Gastrocnemius medialis (tissue), 4 donors: ENCODE results near the gene PCDHA3. TPM values are rescaled to one million over a fixed set of nuclear protein-coding genes. Genes with fewer than 3 reads are reported as not detected.
"Not testable (repeated sequence)": the region's sequence is repeated elsewhere in the genome, so short reads cannot be mapped to it uniquely, and the experiment has no call there.

Source experiments
- ATAC-seq, 2 donors: fragments of 150-250 bp; one replicate each; pipeline ENCODE4 v1.9.1; 2016
- DNase-seq, 2 donors: peaks; one replicate each; pipeline ENCODE4 v3.0.0-alpha.2; 2019
- H3K27ac ChIP-seq, 4 donors: fragments of 200-600 bp; sonication (generic); 1 replicate in 1 of 4; 2 replicates in 3 of 4; pipeline ENCODE4 v1.5.1; 2016 to 2018; ENCODE audit warnings: mild to moderate bottlenecking in 2 of 4, moderate library complexity in 1 of 4
- H3K27me3 ChIP-seq, 3 donors: fragments of 200-600 bp; sonication (generic) in 2 of 3; 1 replicate in 1 of 3; 2 replicates in 2 of 3; pipeline versions ENCODE4 v1.5.1 to v1.6.0; 2016 to 2019; ENCODE audit warnings: mild to moderate bottlenecking in 1 of 3, moderate library complexity in 1 of 3
- H3K36me3 ChIP-seq, 2 donors: fragments of 200-600 bp; sonication (generic) in 1 of 2; one replicate each; pipeline ENCODE4 v1.5.1; 2017 to 2018
- H3K4me1 ChIP-seq, 2 donors: fragments of 200-600 bp; sonication (generic) in 1 of 2; one replicate each; pipeline ENCODE4 v1.5.1; 2016 to 2017; ENCODE audit warnings: mild to moderate bottlenecking in 2 of 2
- H3K4me3 ChIP-seq, 4 donors: fragments of 200-600 bp; sonication (generic) in 3 of 4; 1 replicate in 1 of 4; 2 replicates in 3 of 4; pipeline ENCODE4 v1.5.1; 2016 to 2019; ENCODE audit warnings: mild to moderate bottlenecking in 2 of 4
- H3K9me3 ChIP-seq, 3 donors: fragments of 200-600 bp; sonication (generic) in 2 of 3; 1 replicate in 1 of 3; 2 replicates in 2 of 3; pipeline ENCODE4 v1.5.1; 2016 to 2019
- CTCF ChIP-seq, 5 experiments: fragments of 450-650 bp in 3 of 5; fragments of 200-600 bp in 2 of 5; sonication (generic) in 2 of 5; IDR thresholded peaks in 4 of 5; conservative IDR thresholded peaks in 1 of 5; 1 replicate in 4 of 5; 2 replicates in 1 of 5; pipeline ENCODE4 v1.5.1; 2016 to 2019; ENCODE audit warnings: antibody characterized with exemption in 5 of 5, mild to moderate bottlenecking in 3 of 5, moderate library complexity in 3 of 5
- POLR2A ChIP-seq, 2 donors: fragments of 450-650 bp; IDR thresholded peaks; one replicate each; pipeline ENCODE4 v1.6.1; 2017; ENCODE audit warnings: antibody characterized with exemption in 2 of 2, mild to moderate bottlenecking in 2 of 2, moderate library complexity in 2 of 2
- in situ Hi-C, 4 donors: fragments of 200-750 bp; cut with MboI; loops; one replicate each; pipeline versions ENCODE4 v1.15.0 to v1.8.0; 2017; ENCODE audit warnings: low sequenced_read_pairs in 4 of 4
- intact Hi-C: fragments of 100-400 bp; cut with DNase I; formaldehyde crosslinking; loops from one replicate; pipeline ENCODE4 v1.15.1; 2023; ENCODE audit warnings: low total_unique reads
- total RNA-seq, 4 donors: library from RNA; depleted of rRNA; stranded (reverse); fragments of >200 nt; gene quantifications; one replicate each; pipeline versions ENCODE4 v1.1.0 to v1.2.3, GENCODE V29; 2016

The PCDHA3 gene
- total RNA-seq, 4 donors from 2014 or later: 0.07 to 0.20 TPM; not detected in 2

- no peaks in the 10 kb centered on the region for H3K4me1 ChIP-seq
- DNase-seq: no peak
- TF ChIP-seq CTCF (IDR thresholded peaks at IDR 0.05 in 4 of 5, conservative IDR thresholded peaks at IDR 0.05 in 1 of 5) (no peak), POLR2A (IDR thresholded peaks at IDR 0.05) (no peak)
- H3K4me3 ChIP-seq: no peak overlapping the region
- no peaks in the 10 kb centered on the region for H3K36me3 ChIP-seq
- no peak overlapping the region for H3K27ac ChIP-seq
- in situ Hi-C loops: no loop called here
- peaks cover 0 to 21% (median 15%) of the 10 kb centered on the region in 3 donors for H3K27me3 ChIP-seq
- ATAC-seq: no peak
- intact Hi-C loops: no loop called here
- peaks cover 0 to 4% (median 0%) of the 10 kb centered on the region in 3 donors for H3K9me3 ChIP-seq
Observed at GRCh38 chr5:140828362-140828737, 27.5 kb downstream of the PCDHA3 start.

GRCh38 chr5:140829511-140830501 is 28.9 kb downstream of the PCDHA3 start:
- intact Hi-C loops: not testable (repeated sequence)

GRCh38 chr5:140833993-140834392 is 33.1 kb downstream of the PCDHA3 start, which contains the start of gene PCDHA7:
Gene PCDHA7, plus strand, starts transcription at chr5:140834269. Its CDS starts 115 bp downstream, at chr5:140834384.
- Histone ChIP-seq H3K4me3 (peak within 1 kb of the TSS in 1 of 4 donors; percentile 28), H3K27ac (no peak within 1 kb of the TSS)

More at GRCh38 chr5:140829511-140830501, 28.9 kb downstream of the PCDHA3 start:
- H3K27me3 ChIP-seq: peaks cover 0 to 21% (median 15%) of the 10 kb centered on the region in 3 donors
- H3K4me1 ChIP-seq, in situ Hi-C loops, ATAC-seq, H3K4me3 ChIP-seq, DNase-seq, H3K36me3 ChIP-seq, H3K9me3 ChIP-seq, H3K27ac ChIP-seq: not testable (repeated sequence)

GRCh38 chr5:140834439-140835008 is 33.7 kb downstream of the PCDHA3 start:
- intact Hi-C loops, H3K9me3 ChIP-seq, H3K36me3 ChIP-seq, DNase-seq, in situ Hi-C loops, H3K27ac ChIP-seq, H3K4me1 ChIP-seq, ATAC-seq: not testable (repeated sequence)
- Histone ChIP-seq H3K27me3 (peaks cover 0 to 13% (median 11%) of the 10 kb centered on the region in 3 donors), H3K4me3 (peak overlapping the region in 1 of 4 donors; percentile 28)

More at GRCh38 chr5:140833993-140834392, 33.1 kb downstream of the PCDHA3 start, which contains the start of gene PCDHA7:
- H3K4me1 ChIP-seq: no peaks in the 10 kb centered on the region
- ATAC-seq: no peak
- intact Hi-C loops: no loop called here
- H3K27me3 ChIP-seq: peaks cover 0 to 10% (median 7%) of the 10 kb centered on the region in 3 donors
- no peak for TF ChIP-seq POLR2A (IDR thresholded peaks at IDR 0.05)
- no peak for TF ChIP-seq CTCF (IDR thresholded peaks at IDR 0.05 in 4 of 5, conservative IDR thresholded peaks at IDR 0.05 in 1 of 5)
- H3K9me3 ChIP-seq: no peaks in the 10 kb centered on the region
- in situ Hi-C loops: no loop called here
- no peaks in the 10 kb centered on the region for H3K36me3 ChIP-seq
- DNase-seq: no peak

- Histone ChIP-seq H3K27me3 (peaks cover 0 to 13% (median 11%) of the 10 kb centered on the region in 3 donors), H3K27ac (no peak overlapping the region), H3K4me1 (no peaks in the 10 kb centered on the region), H3K4me3 (no peak overlapping the region), H3K9me3 (peaks cover 0 to 8% (median 0%) of the 10 kb centered on the region in 3 donors), H3K36me3 (no peaks in the 10 kb centered on the region)
- DNase-seq: no peak
- in situ Hi-C loops: no loop called here
- TF ChIP-seq CTCF (IDR thresholded peaks at IDR 0.05 in 4 of 5, conservative IDR thresholded peaks at IDR 0.05 in 1 of 5) (no peak), POLR2A (IDR thresholded peaks at IDR 0.05) (no peak)
- intact Hi-C loops: no loop called here
- no peak for ATAC-seq
Observed at GRCh38 chr5:140835622-140836510, 35.0 kb downstream of the PCDHA3 start.
